NCI-H526 (cell line): ENCODE measurements around the gene NCR2.

ENCODE experiments used
- DNase-seq, 2 experiments: peaks; one replicate each; lab custom pipeline; 2025; lab: John Stamatoyannopoulos, UW

NCR2 gene

DNA sequence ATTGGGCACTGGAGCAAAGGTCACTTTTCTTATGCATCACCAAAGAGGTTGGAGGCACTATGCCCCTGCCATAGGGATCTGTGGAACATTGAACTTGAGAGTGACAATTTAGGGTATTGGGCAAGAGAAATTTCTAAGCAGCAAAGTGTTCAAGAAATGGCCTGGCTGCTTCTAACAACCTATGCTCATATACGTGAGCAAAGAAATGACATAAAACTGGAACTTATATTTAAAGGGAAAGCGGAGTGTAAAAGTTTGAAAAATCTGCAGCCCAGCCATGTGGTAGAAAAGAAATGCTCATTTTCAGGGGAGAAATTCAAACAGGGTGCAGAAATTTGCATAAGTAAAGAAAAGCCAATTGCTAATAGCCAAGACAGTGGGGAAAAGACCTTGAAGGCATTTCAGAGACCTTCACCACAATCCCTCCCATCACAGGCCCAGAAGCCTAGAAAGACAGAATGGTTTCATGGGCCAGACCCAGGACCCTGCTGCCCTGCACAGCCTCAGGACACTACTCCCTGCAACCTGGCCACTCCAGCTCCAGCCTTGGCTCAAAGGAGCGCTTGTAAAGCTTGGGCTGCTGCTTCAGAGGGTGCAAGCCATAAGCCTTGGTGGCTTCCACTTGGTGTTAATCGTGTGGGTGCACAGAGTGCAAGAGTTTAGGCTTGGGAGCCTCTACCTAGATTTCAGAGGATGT lies 24.4 kb downstream of the NCR2 start:
- DNase-seq = no peak

DNA sequence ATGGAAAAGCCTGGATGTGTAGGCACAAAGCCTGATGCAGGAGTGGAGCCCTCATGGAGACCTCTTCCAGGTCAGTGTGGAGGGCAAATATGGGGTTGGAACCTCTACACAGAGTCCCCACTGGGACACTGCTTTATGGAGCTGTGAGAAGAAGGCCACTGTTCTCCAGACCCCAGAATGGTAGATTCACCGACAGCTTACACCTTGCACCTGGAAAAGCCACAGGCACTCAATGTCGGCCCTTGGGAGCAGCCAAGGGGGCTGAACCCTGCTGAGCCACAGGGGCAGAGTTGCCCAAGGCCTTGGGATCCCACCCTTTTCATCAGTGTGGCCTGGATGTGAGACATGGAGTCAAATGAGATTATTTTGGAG lies 24.9 kb downstream of the NCR2 start:
- DNase-seq = no peak

GRCh38 chr6:41366150-41366549 lies 30.7 kb downstream of the NCR2 start:
- no peak for DNase-seq

- peak in 1 of 2 experiments; percentile 30 for DNase-seq
Observed at GRCh38 chr6:41367061-41367460, 31.7 kb downstream of the NCR2 start.

DNA sequence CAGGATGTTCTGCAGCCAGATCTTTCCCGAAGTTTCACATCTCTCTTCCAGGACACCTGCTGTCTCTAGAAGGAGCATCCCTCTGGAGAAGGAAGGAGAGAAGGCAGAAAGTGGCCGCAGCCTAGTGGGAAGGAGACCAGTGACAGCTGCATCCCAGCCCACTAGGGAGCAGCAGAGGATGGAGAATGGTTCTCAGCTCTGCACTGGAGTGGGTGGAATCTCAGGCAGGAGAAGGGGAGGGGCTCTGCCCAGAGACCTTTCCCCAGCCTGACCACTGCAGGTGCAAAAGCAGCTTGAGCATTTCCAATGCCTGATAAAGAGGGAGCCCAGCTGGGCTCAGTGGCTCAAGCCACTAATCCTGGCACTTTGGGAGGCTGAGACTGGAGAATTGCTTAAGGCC lies 32.3 kb downstream of the NCR2 start:
- peak; percentile 88 to 95 for DNase-seq

DNA sequence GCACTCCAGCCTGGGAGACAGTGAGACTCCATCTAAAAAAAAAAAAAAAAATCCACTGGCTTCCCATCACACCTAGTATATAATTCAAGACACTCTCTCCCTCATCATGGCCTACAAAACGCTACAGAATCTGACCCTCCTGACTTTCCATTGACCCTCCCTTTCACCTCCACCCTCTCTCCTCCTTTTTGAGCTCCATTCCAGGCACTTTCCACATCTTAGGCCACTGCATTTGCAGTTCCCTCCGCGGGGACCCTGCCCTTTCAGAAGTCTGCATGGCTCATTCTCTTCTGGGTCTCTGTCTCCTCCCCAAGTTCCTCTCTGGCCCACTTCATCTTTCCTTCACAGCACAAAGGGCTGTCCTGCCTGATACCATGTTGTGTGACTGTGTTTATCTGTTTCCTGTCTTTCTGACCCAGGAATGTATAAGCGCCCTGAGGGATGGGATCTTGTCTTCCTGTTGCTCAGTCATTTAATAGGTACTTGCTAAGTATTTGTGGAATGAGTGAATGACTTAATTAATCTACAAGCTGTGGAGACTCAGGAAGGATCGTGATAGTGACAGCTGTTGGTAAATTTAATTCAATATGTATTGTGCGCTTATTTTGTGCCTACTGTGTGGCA lies 35.2 kb downstream of the NCR2 start:
- peak in 1 of 2 experiments; percentile 38 for DNase-seq

DNA sequence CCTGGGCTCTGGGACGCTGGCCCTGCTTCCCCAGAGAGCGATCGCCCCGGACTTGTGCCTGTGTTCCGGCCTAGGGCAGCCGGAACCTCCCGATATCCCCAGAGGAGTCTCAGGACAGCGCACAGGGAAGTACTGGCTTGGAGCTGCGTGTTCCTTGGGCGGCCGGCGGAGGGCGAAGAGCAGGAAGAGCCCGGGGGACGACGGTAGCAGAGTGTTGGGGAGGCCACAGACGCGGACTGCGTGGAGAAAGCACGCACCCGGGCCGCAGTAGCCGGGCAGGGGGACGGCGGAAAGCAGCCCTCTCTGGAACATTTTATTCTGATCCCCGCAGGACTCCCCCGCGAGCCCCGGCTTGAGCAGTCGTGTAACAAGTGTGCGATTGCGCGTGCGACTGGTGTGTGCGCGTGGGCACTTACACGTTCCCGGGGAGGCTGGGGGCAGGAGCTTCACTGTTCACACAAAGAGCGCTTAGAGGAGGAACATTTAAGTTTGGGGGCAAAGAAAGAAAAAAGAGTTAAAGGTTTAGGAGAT lies 36.1 kb downstream of the NCR2 start:
- DNase-seq = peak; percentile 73 to 86

DNA sequence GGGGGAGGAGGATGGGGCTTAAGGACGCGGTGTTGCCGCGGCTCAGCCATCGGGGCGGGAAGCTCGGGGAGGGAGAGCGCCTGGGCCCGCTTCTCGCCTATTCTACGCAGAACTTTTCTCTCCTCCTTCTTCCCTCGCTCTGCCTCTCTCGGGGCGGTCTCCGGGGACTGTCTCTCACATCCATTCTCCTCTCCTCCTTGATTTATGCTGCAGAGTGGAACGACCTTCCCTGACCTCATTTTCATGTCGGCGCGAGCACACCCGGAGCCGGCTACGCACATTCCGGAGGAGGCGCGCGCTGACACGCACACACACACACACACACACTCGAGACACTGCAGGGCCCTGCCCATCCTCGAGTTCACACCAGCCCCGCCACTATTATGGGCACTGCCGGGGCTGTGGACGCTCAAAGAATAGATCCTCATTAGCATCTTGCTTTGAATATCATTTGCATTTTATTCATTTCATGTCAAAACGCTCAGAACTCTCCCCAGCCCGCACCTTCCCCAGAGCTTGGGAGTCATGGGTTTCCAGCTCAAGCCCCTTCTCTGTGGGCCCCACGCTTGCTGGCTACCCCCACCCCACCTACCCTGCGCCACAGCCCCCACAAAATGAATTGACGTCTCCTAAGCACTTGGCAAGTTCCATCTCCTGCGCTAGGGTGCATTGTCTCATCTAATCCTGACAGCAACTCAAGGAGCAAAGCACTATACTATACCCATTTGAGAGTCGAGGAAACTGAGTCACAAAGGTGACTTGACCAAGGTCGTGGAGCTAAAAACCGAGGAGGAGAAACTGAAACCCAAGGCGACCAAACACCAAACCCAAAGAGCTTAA lies 36.8 kb downstream of the NCR2 start:
- DNase-seq = peak; percentile 95 to 97

- DNase-seq = peak in 1 of 2 experiments; percentile 80
Observed at GRCh38 chr6:41372832-41373626, 37.6 kb downstream of the NCR2 start.

- DNase-seq = no peak
Observed at GRCh38 chr6:41373627-41373918, 38.2 kb downstream of the NCR2 start.

DNA sequence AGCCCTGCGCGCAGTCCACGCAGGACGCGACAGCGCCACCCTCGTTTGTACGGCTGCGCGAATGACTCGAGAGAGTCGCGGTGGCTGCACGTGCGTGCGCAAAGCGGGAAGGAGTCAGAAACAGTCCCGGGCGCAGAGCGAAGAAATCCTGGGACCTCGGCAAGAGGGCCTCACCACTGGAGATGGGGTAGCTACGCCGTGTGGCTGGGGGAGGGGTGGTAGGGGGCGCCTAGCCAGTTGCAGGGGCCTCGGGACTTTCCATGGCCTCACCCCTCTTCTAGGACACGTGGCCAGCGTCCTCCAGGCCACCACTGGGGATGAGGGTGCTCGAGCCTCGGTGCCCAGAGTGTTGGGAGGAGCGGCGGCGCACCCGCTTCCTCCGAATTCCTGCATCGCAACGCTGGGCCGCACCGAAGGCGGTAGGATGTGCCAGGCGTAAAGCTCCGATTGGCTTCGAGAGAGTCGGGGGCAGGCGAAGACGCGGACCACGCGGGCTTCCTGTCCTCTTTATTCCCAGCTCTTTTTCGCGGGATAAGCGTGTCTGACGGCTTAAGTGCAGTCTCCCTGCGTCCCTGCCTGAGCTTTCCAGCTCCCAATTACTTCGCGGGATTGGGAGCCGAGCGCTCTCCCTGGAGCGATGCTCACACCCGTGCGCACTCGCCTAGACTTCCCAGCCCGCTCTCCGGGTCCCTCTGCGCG lies 38.7 kb downstream of the NCR2 start:
- no peak for DNase-seq

DNA sequence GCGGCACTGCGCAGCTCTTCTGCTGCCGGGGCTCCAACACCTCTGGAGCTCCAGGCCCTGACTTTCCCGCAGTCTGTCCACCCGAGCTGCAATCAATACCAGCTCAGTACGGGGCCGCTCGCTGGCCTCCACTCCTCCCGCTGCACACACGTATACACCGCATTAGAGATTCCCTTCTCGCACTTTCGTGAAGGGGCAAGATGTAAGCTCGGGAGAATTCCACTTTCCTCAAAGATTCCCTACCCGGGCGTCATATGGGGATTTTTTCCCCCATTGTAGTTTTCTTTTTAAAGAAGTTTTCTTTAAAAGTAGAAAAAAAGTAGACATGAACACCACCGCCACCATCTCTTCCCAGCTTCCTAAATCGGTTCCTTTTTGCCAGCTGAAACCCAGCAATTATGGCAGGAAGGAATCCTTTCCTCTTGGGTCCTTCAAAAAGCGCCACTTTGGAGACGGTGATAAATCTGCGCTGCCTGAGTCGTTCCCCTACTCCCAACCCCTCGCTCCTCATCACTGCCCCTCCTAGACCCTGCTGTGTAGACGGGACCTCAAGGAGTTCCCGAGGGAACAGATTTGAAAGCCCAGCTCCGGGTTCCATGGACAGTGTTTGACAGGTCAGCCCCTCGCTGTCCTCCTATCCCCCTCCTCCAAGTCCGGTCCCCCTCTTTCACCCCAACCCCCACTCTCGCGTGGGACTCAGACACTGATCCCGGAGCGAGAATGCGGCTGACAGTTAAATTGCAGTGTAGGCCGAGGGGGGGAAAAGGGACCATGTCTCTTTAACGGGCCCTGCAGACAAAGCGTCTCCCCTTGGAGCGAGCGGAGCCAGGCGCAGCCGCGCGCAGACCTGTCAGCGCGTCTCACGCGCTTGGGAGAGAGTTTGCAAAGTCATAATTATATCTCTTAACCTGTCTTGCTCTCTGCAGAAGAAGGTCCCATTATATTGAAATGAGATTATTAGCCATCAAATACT lies 39.5 kb downstream of the NCR2 start:
- DNase-seq = peak; percentile 23 to 45

- DNase-seq = no peak
Observed at GRCh38 chr6:41375598-41376151, 40.3 kb downstream of the NCR2 start.

GRCh38 chr6:41376176-41376575 lies 40.8 kb downstream of the NCR2 start:
- DNase-seq = no peak

- no peak for DNase-seq
Observed at GRCh38 chr6:41377071-41377470, 41.7 kb downstream of the NCR2 start.

DNA sequence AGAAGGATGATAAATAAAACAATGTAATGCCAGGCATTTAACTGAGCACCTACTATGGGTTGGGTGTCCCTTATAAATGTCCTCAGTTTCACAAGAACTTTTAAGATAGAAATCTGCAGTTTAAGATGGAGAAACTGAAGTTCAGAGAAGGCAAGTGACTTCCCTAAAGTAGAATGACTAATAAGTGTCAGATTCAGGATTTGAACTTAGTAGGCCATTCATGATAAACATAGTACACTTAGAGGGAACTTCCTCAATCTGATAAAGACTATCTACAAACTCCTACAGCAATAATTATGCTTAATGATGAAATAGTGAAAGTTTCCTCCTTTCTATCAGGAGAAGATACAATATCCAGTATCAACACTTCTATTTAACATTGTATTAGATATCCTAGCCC lies 43.9 kb downstream of the NCR2 start:
- no peak for DNase-seq

- DNase-seq = no peak
Observed at GRCh38 chr6:41386594-41386993, 51.2 kb downstream of the NCR2 start.

GRCh38 chr6:41392246-41392645 lies 56.8 kb downstream of the NCR2 start:
- no peak for DNase-seq

DNA sequence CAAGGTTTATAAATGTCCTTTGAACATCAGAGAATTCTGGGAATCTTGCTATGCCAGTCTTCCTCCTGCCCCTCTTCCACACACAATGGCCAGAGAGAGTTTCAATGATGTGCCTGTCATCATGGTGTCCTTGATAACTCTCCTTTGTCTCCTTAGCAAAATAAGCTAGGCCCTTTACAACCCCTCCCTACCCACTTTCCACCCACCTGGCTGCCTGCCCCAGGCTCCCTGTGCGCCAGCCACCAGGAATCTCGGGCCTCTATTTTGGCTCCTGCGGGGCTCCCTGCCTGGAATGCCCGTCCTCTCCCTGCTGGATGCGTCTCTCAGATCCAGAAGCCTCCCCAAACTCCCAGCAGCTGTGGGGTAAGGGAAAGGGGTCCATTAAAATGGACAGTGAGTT lies 60.9 kb downstream of the NCR2 start:
- DNase-seq = no peak

DNA sequence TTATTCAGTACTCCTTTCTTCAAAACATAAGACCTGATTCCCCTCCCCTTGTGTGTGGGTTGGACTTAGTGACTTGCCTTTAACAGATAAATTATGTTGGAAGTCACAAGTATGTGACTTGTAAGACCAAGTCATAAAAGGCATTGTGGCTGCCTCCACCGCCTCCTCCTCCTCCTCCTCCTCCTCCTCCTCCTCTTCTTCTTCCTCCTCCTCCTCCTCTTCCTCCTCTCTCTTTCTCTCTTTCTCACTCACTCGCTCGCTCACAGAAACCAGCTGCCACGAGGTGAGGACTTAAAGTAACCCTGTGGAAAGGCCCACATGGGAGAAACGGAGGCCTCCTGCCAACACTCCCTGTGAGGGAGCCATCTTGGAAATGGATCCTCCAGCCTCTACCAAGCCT lies 64.0 kb downstream of the NCR2 start:
- DNase-seq = no peak
